NOMO-1 (cell line): ENCODE measurements around the gene HES5.

Experiments used
- DNase-seq, 2 experiments: peaks; one replicate each; lab custom pipeline; 2025; ENCODE audit not compliant: unreplicated experiment in 2 of 2; lab: John Stamatoyannopoulos, UW

Gene HES5

GRCh38 chr1:2517966-2518365, 12.1 kb downstream of the HES5 start:
- DNase-seq: no peak

GRCh38 chr1:2516946-2517345, 13.1 kb downstream of the HES5 start:
- no peak for DNase-seq

- no peak for DNase-seq
Measured at GRCh38 chr1:2516124-2516523, 13.9 kb downstream of the HES5 start.

GRCh38 chr1:2515763-2516080, 14.3 kb downstream of the HES5 start:
- no peak for DNase-seq

GRCh38 chr1:2514863-2515762, 14.9 kb downstream of the HES5 start:
- DNase-seq: no peak

GRCh38 chr1:2513939-2514652, 16.0 kb downstream of the HES5 start:
- no peak for DNase-seq

GRCh38 chr1:2512862-2513421, 17.1 kb downstream of the HES5 start:
- DNase-seq: no peak

GRCh38 chr1:2510366-2511155, 19.5 kb downstream of the HES5 start:
- DNase-seq: no peak

GRCh38 chr1:2509589-2509988, 20.5 kb downstream of the HES5 start:
- DNase-seq: no peak

GRCh38 chr1:2508751-2509150, 21.3 kb downstream of the HES5 start:
- no peak for DNase-seq

- DNase-seq: no peak
Measured at GRCh38 chr1:2508180-2508579, 21.9 kb downstream of the HES5 start.

- DNase-seq: no peak
Measured at GRCh38 chr1:2507744-2508155, 22.3 kb downstream of the HES5 start.

GRCh38 chr1:2506901-2507565, 23.0 kb downstream of the HES5 start:
- no peak for DNase-seq

- no peak for DNase-seq
Measured at GRCh38 chr1:2506007-2506860, 23.8 kb downstream of the HES5 start.

- no peak for DNase-seq
Measured at GRCh38 chr1:2505461-2505994, 24.5 kb downstream of the HES5 start.

- DNase-seq: no peak
Measured at GRCh38 chr1:2504949-2505272, 25.2 kb downstream of the HES5 start.

GRCh38 chr1:2504225-2504948, 25.7 kb downstream of the HES5 start:
- DNase-seq: no peak

- DNase-seq: no peak
Measured at GRCh38 chr1:2503554-2504224, 26.4 kb downstream of the HES5 start.
